CD14-positive monocyte (primary cell): ENCODE results near the gene PPP1R1C. TPM values are rescaled to one million over a fixed set of nuclear protein-coding genes. Genes with fewer than 3 reads are reported as not detected.

Experiments
- DNase-seq, 3 donors: peaks; one replicate each; pipeline ENCODE4 v3.0.0-alpha.2; 2011 to 2022
- H2AFZ ChIP-seq: 2 replicates; pipeline ENCODE4 v1.6.0; 2012; ENCODE audit warnings: mild to moderate bottlenecking, low read depth, low read length, inconsistent platforms; ENCODE audit not compliant: insufficient read depth, poor library complexity, severe bottlenecking
- H3K27ac ChIP-seq, 2 donors: 1 replicate in 1 of 2; 2 replicates in 1 of 2; pipeline ENCODE4 v1.5.1; 2012 to 2013; ENCODE audit warnings: low read length in 2 of 2, control low read depth in 1 of 2, inconsistent platforms in 1 of 2, low read depth in 1 of 2, mild to moderate bottlenecking in 1 of 2
- H3K27me3 ChIP-seq, 2 donors: one replicate each; pipeline versions ENCODE4 v1.6.0 to v1.6.1; 2011 to 2013; ENCODE audit warnings: low read length in 2 of 2; ENCODE audit not compliant: control insufficient read depth in 2 of 2, insufficient read depth in 2 of 2
- H3K36me3 ChIP-seq, 2 donors: replicated peaks in 1 of 2; 1 replicate in 1 of 2; 2 replicates in 1 of 2; pipeline versions ENCODE4 v1.5.1 to v1.6.1; 2012 to 2013; ENCODE audit warnings: low read length in 2 of 2, control low read depth in 1 of 2, inconsistent platforms in 1 of 2, mild to moderate bottlenecking in 1 of 2; ENCODE audit not compliant: insufficient read depth in 2 of 2, control insufficient read depth in 1 of 2
- H3K4me1 ChIP-seq, 2 donors: 1 replicate in 1 of 2; 2 replicates in 1 of 2; pipeline versions ENCODE4 v1.5.1 to v1.6.1; 2012 to 2013; ENCODE audit warnings: low read length in 2 of 2, control low read depth in 1 of 2, inconsistent platforms in 1 of 2, mild to moderate bottlenecking in 1 of 2, moderate library complexity in 1 of 2; ENCODE audit not compliant: insufficient read depth in 2 of 2, control insufficient read depth in 1 of 2
- H3K4me2 ChIP-seq: replicated peaks from 2 replicates; pipeline ENCODE3; 2012; ENCODE audit warnings: low read length, moderate library complexity, mild to moderate bottlenecking; ENCODE audit not compliant: poor library complexity, severe bottlenecking; ENCODE audit errors: extremely low read depth
- H3K4me3 ChIP-seq, 3 experiments: fragments of 200-600 bp in 1 of 3; sonication (generic) in 1 of 3; replicated peaks in 1 of 3; 1 replicate in 2 of 3; 2 replicates in 1 of 3; pipeline ENCODE4 v1.5.1; 2011 to 2013; ENCODE audit warnings: low read length in 3 of 3, mild to moderate bottlenecking in 3 of 3, control low read depth in 2 of 3, low read depth in 2 of 3, inconsistent platforms in 1 of 3, moderate library complexity in 1 of 3
- H3K79me2 ChIP-seq: 2 replicates; pipeline ENCODE4 v1.6.0; 2012; ENCODE audit warnings: mild to moderate bottlenecking, control low read depth, inconsistent platforms, low read length, moderate library complexity; ENCODE audit not compliant: insufficient read depth
- H3K9ac ChIP-seq: 2 replicates; pipeline ENCODE4 v1.6.0; 2017; ENCODE audit warnings: low read length, mild to moderate bottlenecking; ENCODE audit not compliant: insufficient read depth, poor library complexity, severe bottlenecking
- H3K9me3 ChIP-seq, 2 donors: replicated peaks in 1 of 2; 1 replicate in 1 of 2; 2 replicates in 1 of 2; pipeline versions ENCODE4 v1.5.1 to v1.6.1; 2012 to 2013; ENCODE audit warnings: low read length in 2 of 2, control low read depth in 1 of 2; ENCODE audit not compliant: control insufficient read depth in 1 of 2, insufficient read depth in 1 of 2
- H4K20me1 ChIP-seq: 2 replicates; pipeline ENCODE4 v1.6.0; 2012; ENCODE audit warnings: mild to moderate bottlenecking, low read length, control low read depth, moderate library complexity; ENCODE audit not compliant: insufficient read depth
- H3K27ac Mint-ChIP-seq, 7 donors: one replicate each; pipeline ENCODE4 v1.8.0; 2020; ENCODE audit warnings: mild to moderate bottlenecking in 7 of 7, mixed read lengths in 7 of 7, moderate library complexity in 6 of 7, inconsistent platforms in 2 of 7
- H3K27me3 Mint-ChIP-seq, 3 donors: one replicate each; pipeline ENCODE4 v1.8.0; 2021 to 2022; ENCODE audit warnings: low read depth in 3 of 3, mild to moderate bottlenecking in 3 of 3, mixed read lengths in 3 of 3, moderate library complexity in 3 of 3, inconsistent platforms in 1 of 3
- H3K36me3 Mint-ChIP-seq, 2 donors: one replicate each; pipeline ENCODE4 v1.8.0; 2020; ENCODE audit warnings: mixed read lengths in 2 of 2, inconsistent platforms in 1 of 2, mild to moderate bottlenecking in 1 of 2
- H3K4me1 Mint-ChIP-seq: one replicate; pipeline ENCODE4 v1.8.0; 2020; ENCODE audit warnings: mild to moderate bottlenecking, mixed read lengths
- H3K4me3 Mint-ChIP-seq, 2 donors: one replicate each; pipeline ENCODE4 v1.8.0; 2020; ENCODE audit warnings: mild to moderate bottlenecking in 2 of 2, mixed read lengths in 2 of 2, moderate library complexity in 1 of 2
- H3K9me3 Mint-ChIP-seq, 7 donors: one replicate each; pipeline ENCODE4 v1.8.0; 2020 to 2022; ENCODE audit warnings: mixed read lengths in 7 of 7, mild to moderate bottlenecking in 6 of 7, moderate library complexity in 6 of 7, inconsistent platforms in 2 of 7
- CTCF ChIP-seq: fragments of 200-600 bp; IDR thresholded peaks from one replicate; pipeline ENCODE4 v1.8.0; 2022; ENCODE audit warnings: antibody characterized with exemption, mild to moderate bottlenecking
- WGBS: methylation state at CpG from one replicate; pipeline ENCODE4 v1.1.5; 2013; ENCODE audit warnings: missing lambda C conversion rate; ENCODE audit not compliant: insufficient coverage; 5-methylcytosine and 5-hydroxymethylcytosine counted together
- intact Hi-C, 2 donors: fragments of 100-400 bp; cut with micrococcal nuclease; formaldehyde crosslinking; loops; one replicate each; pipeline versions ENCODE4 v1.15.0 to v1.15.1; 2023
- polyA plus RNA-seq, 3 donors: library from polyadenylated mRNA; depleted of rRNA in 1 of 3; unstranded in 2 of 3; stranded (reverse) in 1 of 3; fragments of 300-500 nt in 2 of 3; fragments of >200 nt in 1 of 3; fragmentation: Illumina TruSeq in 2 of 3; gene quantifications; 1 replicate in 2 of 3; 2 replicates in 1 of 3; pipeline ENCODE4 v1.2.3, GENCODE V29; 2012 to 2021

The PPP1R1C gene
- polyA plus RNA-seq, 3 donors: not detected

- H3K79me2 ChIP-seq: no peaks in the 10 kb centered on the region
- H3K27ac ChIP-seq: no peak overlapping the region
- no peaks in the 10 kb centered on the region for H3K9me3 ChIP-seq
- WGBS: 36% methylated on average over 1 of the region's 4 CpGs
- TF ChIP-seq CTCF: no peak
- H3K27ac Mint-ChIP-seq: no peak overlapping the region
- peaks cover 0 to 4% (median 0%) of the 10 kb centered on the region in 7 donors for H3K9me3 Mint-ChIP-seq
- no peaks in the 10 kb centered on the region for H3K36me3 Mint-ChIP-seq
- intact Hi-C loops: no loop called here
- H4K20me1 ChIP-seq: no peaks in the 10 kb centered on the region
- no peaks in the 10 kb centered on the region for H3K4me1 Mint-ChIP-seq
- H3K4me1 ChIP-seq: no peaks in the 10 kb centered on the region
- H2AFZ ChIP-seq: no peak overlapping the region
- H3K4me3 ChIP-seq: no peak overlapping the region
- H3K27me3 Mint-ChIP-seq: no peaks in the 10 kb centered on the region
- H3K36me3 ChIP-seq: no peaks in the 10 kb centered on the region
- H3K27me3 ChIP-seq: no peaks in the 10 kb centered on the region
- H3K4me3 Mint-ChIP-seq: no peak overlapping the region
- H3K9ac ChIP-seq: no peak overlapping the region
- DNase-seq: no peak
- H3K4me2 ChIP-seq: no peak overlapping the region
These were observed 630 bp upstream of the PPP1R1C start for GRCh38 chr2:181984814-181985631.

DNA sequence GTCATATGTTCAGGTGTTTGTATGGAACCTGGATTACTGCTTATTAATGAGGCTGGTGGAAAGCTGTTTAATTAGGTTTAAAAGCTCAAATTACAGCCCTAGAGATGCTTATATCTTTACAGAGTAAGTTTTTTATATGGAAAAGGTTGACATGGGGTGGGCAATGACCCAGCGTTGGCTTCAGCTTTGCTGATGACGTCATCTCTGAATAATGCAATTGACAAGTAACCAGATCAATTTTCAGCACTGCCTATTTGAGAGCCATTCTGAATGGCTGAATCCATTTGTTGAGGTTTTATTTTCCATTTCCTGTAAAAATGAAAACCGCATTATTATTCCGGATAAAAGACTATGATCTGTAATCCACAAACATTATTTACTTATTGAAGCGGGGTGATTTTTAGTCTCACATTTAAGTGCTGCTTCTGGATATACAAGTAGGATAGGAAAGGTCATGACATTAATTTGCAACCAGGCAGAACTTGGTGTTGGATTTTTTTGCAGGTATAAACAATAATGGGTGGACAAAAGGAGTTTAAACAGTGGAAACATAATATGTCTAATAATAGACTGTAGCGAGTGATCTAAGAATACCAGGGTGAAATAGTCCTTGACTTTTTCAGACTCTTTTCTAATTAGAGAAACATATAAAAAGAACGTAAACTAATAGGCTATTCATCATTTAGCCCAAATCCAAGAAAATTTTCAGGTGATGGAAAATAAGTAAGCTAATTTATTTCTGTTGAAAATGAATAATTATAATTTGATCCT lies 2.7 kb downstream of the PPP1R1C start:
- H3K27me3 Mint-ChIP-seq: no peaks in the 10 kb centered on the region
- no peak overlapping the region for H3K9ac ChIP-seq
- H3K9me3 Mint-ChIP-seq: no peaks in the 10 kb centered on the region

More for the DNA sequence above, 2.7 kb downstream of the PPP1R1C start:
- Histone ChIP-seq H3K4me1 (peaks cover 11 to 14% of the 10 kb centered on the region in 2 donors), H2AFZ (no peak overlapping the region), H3K79me2 (no peaks in the 10 kb centered on the region), H3K36me3 (no peaks in the 10 kb centered on the region), H4K20me1 (no peaks in the 10 kb centered on the region), H3K27me3 (no peaks in the 10 kb centered on the region), H3K9me3 (no peaks in the 10 kb centered on the region), H3K4me2 (no peak overlapping the region), H3K4me3 (no peak overlapping the region), H3K27ac (no peak overlapping the region)
- Mint-ChIP-seq H3K4me1 (peaks cover 14% of the 10 kb centered on the region), H3K27ac (no peak overlapping the region), H3K4me3 (no peak overlapping the region), H3K36me3 (no peaks in the 10 kb centered on the region)
- 88% methylated on average over 2 of the region's 7 CpGs for WGBS
- intact Hi-C loops: no loop called here
- no peak for TF ChIP-seq CTCF
- DNase-seq: no peak
